CD4-positive, alpha-beta T cell (primary cell): ENCODE data around the gene OPTC. TPM values are rescaled to one million over a fixed set of nuclear protein-coding genes. Genes with fewer than 3 reads are reported as not detected.

ENCODE experiments used
- ATAC-seq: fragments of 200-7000 bp; cut with Tn5 transposase; one replicate; pipeline ENCODE4 v1.10.0; 2022; ENCODE audit warnings: mild to moderate bottlenecking; ENCODE audit not compliant: poor library complexity
- CTCF ChIA-PET: fragments of 350-600 bp; sonication (Branson Sonifier 250); formaldehyde crosslinking; loops from one replicate; lab custom pipeline; 2021; ENCODE audit warnings: antibody characterized with exemption, inconsistent platforms; lab: Charles Lee
- POLR2A ChIA-PET: fragments of 350-600 bp; sonication (Branson Sonifier 250); formaldehyde crosslinking; loops from one replicate; lab custom pipeline; 2021; ENCODE audit warnings: antibody characterized with exemption, inconsistent platforms; lab: Charles Lee
- DNase-seq, 14 experiments: peaks; one replicate each; pipeline ENCODE4 v3.0.0-alpha.2; 2013 to 2020; ENCODE audit warnings: mixed read lengths in 2 of 14
- H3K27ac ChIP-seq, 2 donors: one replicate each; pipeline versions ENCODE4 v1.5.1 to v1.7.0; 2013; ENCODE audit warnings: low read length in 2 of 2, low read depth in 1 of 2, mild to moderate bottlenecking in 1 of 2
- H3K27me3 ChIP-seq, 2 experiments: 1 replicate in 1 of 2; 2 replicates in 1 of 2; pipeline versions ENCODE4 v1.6.1 to v1.7.0; 2013; ENCODE audit warnings: low read length in 2 of 2, control low read depth in 1 of 2, mild to moderate bottlenecking in 1 of 2, moderate library complexity in 1 of 2; ENCODE audit not compliant: insufficient read depth in 2 of 2, control insufficient read depth in 1 of 2
- H3K36me3 ChIP-seq: one replicate; pipeline ENCODE4 v1.6.1; 2013; ENCODE audit warnings: low read length, control low read depth; ENCODE audit not compliant: insufficient read depth
- H3K4me1 ChIP-seq: one replicate; pipeline ENCODE4 v1.6.1; 2013; ENCODE audit warnings: low read length, control low read depth; ENCODE audit not compliant: insufficient read depth
- H3K4me3 ChIP-seq: one replicate; pipeline ENCODE4 v1.5.1; 2013; ENCODE audit warnings: mild to moderate bottlenecking, low read length, moderate library complexity
- H3K9me3 ChIP-seq, 2 experiments: 1 replicate in 1 of 2; 2 replicates in 1 of 2; pipeline versions ENCODE4 v1.6.1 to v1.7.0; 2013; ENCODE audit warnings: low read length in 2 of 2, mild to moderate bottlenecking in 2 of 2, control low read depth in 1 of 2, moderate library complexity in 1 of 2; ENCODE audit not compliant: control insufficient read depth in 1 of 2, insufficient read depth in 1 of 2
- H3K27ac Mint-ChIP-seq: one replicate; pipeline ENCODE4 v1.8.0; 2020; ENCODE audit warnings: mixed read lengths
- H3K27me3 Mint-ChIP-seq: one replicate; pipeline ENCODE4 v1.8.0; 2021; ENCODE audit warnings: mixed read lengths
- H3K36me3 Mint-ChIP-seq: one replicate; pipeline ENCODE4 v1.8.0; 2021; ENCODE audit warnings: low read depth, mixed read lengths
- H3K4me1 Mint-ChIP-seq: one replicate; pipeline ENCODE4 v1.8.0; 2021; ENCODE audit warnings: low read depth, mixed read lengths
- H3K4me3 Mint-ChIP-seq: one replicate; pipeline ENCODE4 v1.8.0; 2020; ENCODE audit warnings: mild to moderate bottlenecking, mixed read lengths
- H3K9me3 Mint-ChIP-seq: one replicate; pipeline ENCODE4 v1.8.0; 2020; ENCODE audit warnings: mixed read lengths
- CTCF ChIP-seq: fragments of 200-600 bp; IDR thresholded peaks from one replicate; pipeline ENCODE4 v1.8.0; 2022; ENCODE audit warnings: antibody characterized with exemption, mild to moderate bottlenecking
- intact Hi-C, 2 experiments: fragments of 100-400 bp; cut with DNase I in 1 of 2; cut with micrococcal nuclease in 1 of 2; formaldehyde crosslinking; loops; one replicate each; pipeline versions ENCODE4 v1.15.1 to v1.9.0; 2023 to 2025; cut with DNase I, micrococcal nuclease
- total RNA-seq, 174 experiments: library from RNA in 2 of 174; stranded (reverse) in 2 of 174; gene quantifications; one replicate each; pipeline ENCODE4 v1.2.3 and lab custom pipeline; 2021 to 2026

The OPTC gene
- total RNA-seq, 2 experiments from 2014 or later = not detected

- CTCF ChIA-PET = no interaction called here
- no peak for DNase-seq
Measured at GRCh38 chr1:203522237-203522636, 28.3 kb downstream of the OPTC start.

GRCh38 chr1:203523667-203524066 is 29.7 kb downstream of the OPTC start:
- H3K36me3 Mint-ChIP-seq = no peaks in the 10 kb centered on the region
- ChIA-PET POLR2A (no interaction called here), CTCF (no interaction called here)
- H3K27me3 Mint-ChIP-seq = no peaks in the 10 kb centered on the region
- no peak for DNase-seq
- no peak overlapping the region for H3K27ac Mint-ChIP-seq
- no peak for TF ChIP-seq CTCF
- H3K4me3 ChIP-seq = no peak overlapping the region
- H3K27ac ChIP-seq = no peak overlapping the region
- H3K36me3 ChIP-seq = no peaks in the 10 kb centered on the region
- intact Hi-C loops = loop anchor here in 1 of 2 experiments (10.0 kb wide), 1 partner anchor 51 kb away; no protein-coding TSS in a partner anchor
- no peak overlapping the region for H3K4me3 Mint-ChIP-seq
- no peaks in the 10 kb centered on the region for H3K27me3 ChIP-seq
- H3K9me3 Mint-ChIP-seq = no peaks in the 10 kb centered on the region
- no peaks in the 10 kb centered on the region for H3K4me1 ChIP-seq
- no peaks in the 10 kb centered on the region for H3K4me1 Mint-ChIP-seq
- no peaks in the 10 kb centered on the region for H3K9me3 ChIP-seq
- ATAC-seq = no peak

More at GRCh38 chr1:203522237-203522636, 28.3 kb downstream of the OPTC start:
- no peak overlapping the region for H3K27ac ChIP-seq
- no peak overlapping the region for H3K4me3 ChIP-seq
- no peaks in the 10 kb centered on the region for H3K4me1 ChIP-seq
- ATAC-seq = no peak
- no peak overlapping the region for H3K4me3 Mint-ChIP-seq
- H3K36me3 ChIP-seq = no peaks in the 10 kb centered on the region
- H3K36me3 Mint-ChIP-seq = no peaks in the 10 kb centered on the region
- no peak overlapping the region for H3K27ac Mint-ChIP-seq
- H3K9me3 ChIP-seq = no peaks in the 10 kb centered on the region
- no peak for TF ChIP-seq CTCF
- intact Hi-C loops = loop anchor here in 1 of 2 experiments (10.0 kb wide), 1 partner anchor 53 kb away; no protein-coding TSS in a partner anchor
- no peaks in the 10 kb centered on the region for H3K27me3 ChIP-seq
- POLR2A ChIA-PET = no interaction called here
- H3K9me3 Mint-ChIP-seq = no peaks in the 10 kb centered on the region
- H3K4me1 Mint-ChIP-seq = no peaks in the 10 kb centered on the region
- no peaks in the 10 kb centered on the region for H3K27me3 Mint-ChIP-seq

- Mint-ChIP-seq H3K9me3 (no peaks in the 10 kb centered on the region), H3K27me3 (no peaks in the 10 kb centered on the region), H3K4me1 (no peaks in the 10 kb centered on the region), H3K36me3 (no peaks in the 10 kb centered on the region), H3K27ac (no peak overlapping the region), H3K4me3 (no peak overlapping the region)
- intact Hi-C loops = loop anchor here in 1 of 2 experiments (10.0 kb wide), 1 partner anchor 51 kb away; no protein-coding TSS in a partner anchor
- TF ChIP-seq CTCF = no peak
- H3K27me3 ChIP-seq = no peaks in the 10 kb centered on the region
- peaks cover 4% of the 10 kb centered on the region for H3K4me1 ChIP-seq
- ATAC-seq (no peak), DNase-seq (no peak)
- no peak overlapping the region for H3K27ac ChIP-seq
- H3K9me3 ChIP-seq = no peaks in the 10 kb centered on the region
- H3K36me3 ChIP-seq = no peaks in the 10 kb centered on the region
- CTCF ChIA-PET = no interaction called here
- POLR2A ChIA-PET = no interaction called here
- H3K4me3 ChIP-seq = no peak overlapping the region
Measured at GRCh38 chr1:203524152-203524551, 30.2 kb downstream of the OPTC start.
